ENCODE results near the gene ENC1.

Gene ENC1

GRCh38 chr5:74599148-74599547 is 41.4 kb downstream of the ENC1 start:
- DNase-seq = no peak

- DNase-seq = no peak
Measured at GRCh38 chr5:74598731-74599130, 41.8 kb downstream of the ENC1 start.

- no peak for DNase-seq
Measured at GRCh38 chr5:74596927-74597326, 43.6 kb downstream of the ENC1 start.

GRCh38 chr5:74595143-74595925 is 45.2 kb downstream of the ENC1 start:
- DNase-seq = no peak

GRCh38 chr5:74594137-74595040 is 46.1 kb downstream of the ENC1 start:
- DNase-seq = no peak

- DNase-seq = no peak
Measured at GRCh38 chr5:74589204-74590056, 51.1 kb downstream of the ENC1 start.

GRCh38 chr5:74588415-74588814 is 52.1 kb downstream of the ENC1 start:
- DNase-seq = no peak

- DNase-seq = no peak
Measured at GRCh38 chr5:74587890-74588289, 52.6 kb downstream of the ENC1 start.

GRCh38 chr5:74587300-74587699 is 53.2 kb downstream of the ENC1 start:
- no peak for DNase-seq

- DNase-seq = no peak
Measured at GRCh38 chr5:74586856-74587255, 53.7 kb downstream of the ENC1 start.

- no peak for DNase-seq
Measured at GRCh38 chr5:74582853-74583252, 57.7 kb downstream of the ENC1 start.

- no peak for DNase-seq
Measured at GRCh38 chr5:74581988-74582365, 58.6 kb downstream of the ENC1 start.

GRCh38 chr5:74580729-74581109 is 59.8 kb downstream of the ENC1 start:
- DNase-seq = no peak

GRCh38 chr5:74579215-74579614 is 61.3 kb downstream of the ENC1 start:
- DNase-seq = peak; percentile 18

GRCh38 chr5:74578356-74579044 is 62.0 kb downstream of the ENC1 start:
- DNase-seq = no peak

All from stimulated activated CD4-positive, alpha-beta T cell treated with anti-CD3 and anti-CD28 coated beads, Interleukin-12 subunit alpha, Interleukin-12 subunit beta, amount 100 ng/mL, for 4 hours (primary cell).